Measurements from ENCODE around the gene UBC. TPM values are rescaled to one million over a fixed set of nuclear protein-coding genes. Genes with fewer than 3 reads are reported as not detected.

UBC gene
- total and polyA plus RNA-seq, 4 donors, result 1,113 to 1,682 (median 1,303) TPM

- H3K27ac ChIP-seq (ENCODE audit: low read depth in 1 of 2, low read length in 1 of 2), result peak overlapping the region in 1 of 2 donors; percentile 70
- no peak for DNase-seq
- 58 to 75% methylated on average over 9 of the region's 9 CpGs for WGBS, 2 donors
- peak overlapping the region; percentile 35 for H3K4me3 ChIP-seq
- ATAC-seq (ENCODE audit: insufficient read depth, low FRiP score), result no peak
- peak overlapping the region in 1 of 2 donors; percentile 2 for H3K9ac ChIP-seq (ENCODE audit: insufficient read depth in 1 of 2, low read length in 2 of 2)
- peaks cover 12 to 26% (median 17%) of the 10 kb centered on the region in 4 donors for H3K36me3 ChIP-seq (ENCODE audit: control insufficient read depth in 4 of 4, insufficient read depth in 4 of 4, low read length in 4 of 4)
- no peak for TF ChIP-seq CTCF (IDR thresholded peaks at IDR 0.05; ENCODE audit: control extremely low read depth, extremely low read depth)
- no peaks in the 10 kb centered on the region for H3K9me3 ChIP-seq (ENCODE audit: control insufficient read depth in 4 of 4, insufficient read depth in 3 of 4, low read length in 3 of 4)
- no peaks in the 10 kb centered on the region for H3K27me3 ChIP-seq (ENCODE audit: control insufficient read depth in 3 of 3, insufficient read depth in 3 of 3, low read length in 2 of 3)
- peaks cover 8 to 22% (median 10%) of the 10 kb centered on the region in 5 donors for H3K4me1 ChIP-seq (ENCODE audit: control insufficient read depth in 5 of 5, insufficient read depth in 5 of 5, low read length in 5 of 5)
These were observed 3.6 kb downstream of the UBC start for GRCh38 chr12:124910561-124911478.

GRCh38 chr12:124909831-124910560, 4.5 kb downstream of the UBC start:
- Histone ChIP-seq H3K4me1 (ENCODE audit: control insufficient read depth in 5 of 5, insufficient read depth in 5 of 5, low read length in 5 of 5) (peaks cover 7 to 17% (median 10%) of the 10 kb centered on the region in 5 donors), H3K27ac (ENCODE audit: low read depth in 1 of 2, low read length in 1 of 2) (peak overlapping the region in 1 of 2 donors; percentile 47), H3K36me3 (ENCODE audit: control insufficient read depth in 4 of 4, insufficient read depth in 4 of 4, low read length in 4 of 4) (peaks cover 12 to 26% (median 17%) of the 10 kb centered on the region in 4 donors), H3K4me3 (no peak overlapping the region), H3K27me3 (ENCODE audit: control insufficient read depth in 3 of 3, insufficient read depth in 3 of 3, low read length in 2 of 3) (no peaks in the 10 kb centered on the region), H3K9ac (ENCODE audit: insufficient read depth in 1 of 2, low read length in 2 of 2) (peak overlapping the region in 1 of 2 donors; percentile 2), H3K9me3 (ENCODE audit: control insufficient read depth in 4 of 4, insufficient read depth in 3 of 4, low read length in 3 of 4) (no peaks in the 10 kb centered on the region)
- WGBS, 2 donors, result 58 to 70% methylated on average over 8 of the region's 8 CpGs
- TF ChIP-seq CTCF (IDR thresholded peaks at IDR 0.05; ENCODE audit: control extremely low read depth, extremely low read depth), result no peak
- ATAC-seq (ENCODE audit: insufficient read depth, low FRiP score) (no peak), DNase-seq (no peak)

DNA sequence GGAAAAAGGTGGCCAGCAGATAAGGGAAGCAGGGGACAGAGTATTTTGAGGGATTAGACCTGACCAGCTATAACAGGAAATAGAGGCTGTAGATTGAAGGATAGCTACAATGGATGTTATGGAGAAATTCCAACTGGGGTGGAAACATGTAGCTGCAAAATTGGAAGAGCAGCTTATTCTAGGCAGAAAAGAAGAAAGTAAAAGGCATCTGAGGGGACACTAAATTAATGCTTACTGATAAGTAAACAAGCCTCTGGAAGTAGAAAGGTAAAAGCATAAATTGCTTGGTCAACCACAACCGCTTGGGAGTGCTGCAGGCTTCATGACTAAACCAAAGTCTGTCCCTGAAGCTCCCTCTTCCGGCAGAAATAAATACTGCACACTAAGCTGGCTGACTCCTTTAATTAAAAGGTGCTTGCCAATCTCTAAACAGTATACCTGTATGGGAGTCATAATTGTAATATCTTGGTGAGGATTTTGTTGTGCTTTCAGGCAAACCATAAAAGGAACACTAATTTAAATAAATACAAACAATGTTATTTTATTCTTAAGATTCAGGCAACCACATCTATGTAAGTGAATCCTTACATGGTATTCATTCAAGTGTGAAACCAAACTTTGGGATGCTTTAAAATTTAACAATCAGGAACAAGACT, 7.7 kb downstream of the UBC start:
- ATAC-seq (ENCODE audit: insufficient read depth, low FRiP score), result peak; percentile 74
- H3K4me1 ChIP-seq (ENCODE audit: control insufficient read depth in 5 of 5, insufficient read depth in 5 of 5, low read length in 5 of 5), result peaks cover 10 to 21% (median 14%) of the 10 kb centered on the region in 5 donors
- H3K9me3 ChIP-seq (ENCODE audit: control insufficient read depth in 4 of 4, insufficient read depth in 3 of 4, low read length in 3 of 4), result no peaks in the 10 kb centered on the region
- H3K4me3 ChIP-seq, result no peak overlapping the region
- no peaks in the 10 kb centered on the region for H3K27me3 ChIP-seq (ENCODE audit: control insufficient read depth in 3 of 3, insufficient read depth in 3 of 3, low read length in 2 of 3)
- peak; percentile 88 to 96 (median 94) for DNase-seq
- H3K36me3 ChIP-seq (ENCODE audit: control insufficient read depth in 4 of 4, insufficient read depth in 4 of 4, low read length in 4 of 4), result peaks cover 9 to 12% (median 11%) of the 10 kb centered on the region in 4 donors
- no peak overlapping the region for H3K9ac ChIP-seq (ENCODE audit: insufficient read depth in 1 of 2, low read length in 2 of 2)
- WGBS, 2 donors, result 0% methylated on average over 2 of the region's 2 CpGs
- peak; percentile 100 for TF ChIP-seq CTCF (IDR thresholded peaks at IDR 0.05; ENCODE audit: control extremely low read depth, extremely low read depth)
- H3K27ac ChIP-seq (ENCODE audit: low read depth in 1 of 2, low read length in 1 of 2), result no peak overlapping the region

Measured in lung (tissue), 12 donors.